CD4-positive, alpha-beta T cell treated with Interleukin-10 for 1 hour (primary cell): ENCODE measurements around the gene GPBAR1.

ENCODE experiments used
- DNase-seq: peaks from one replicate; pipeline ENCODE4 v3.0.0-alpha.2; 2020

GPBAR1 gene

GRCh38 chr2:218260742-218261422 lies at the start of gene GPBAR1:
Gene GPBAR1 (plus strand): TSS chr2:218261015. CDS start chr2:218262725, 1,710 bp downstream.
- DNase-seq = no peak

GRCh38 chr2:218214116-218214515 lies 46.7 kb upstream of the GPBAR1 start:
- DNase-seq = no peak

- no peak for DNase-seq
Measured at GRCh38 chr2:218216336-218216673, 44.5 kb upstream of the GPBAR1 start.

- peak; percentile 95 for DNase-seq
Measured at GRCh38 chr2:218216674-218217359, 44.0 kb upstream of the GPBAR1 start, which contains the start of gene ARPC2. Gene ARPC2 (plus strand): TSS chr2:218217189. CDS start chr2:218217471, 282 bp downstream.

GRCh38 chr2:218217360-218218267 lies 43.2 kb upstream of the GPBAR1 start:
- DNase-seq = peak; percentile 64

- peak; percentile 55 for DNase-seq
Measured at GRCh38 chr2:218218268-218219185, 42.3 kb upstream of the GPBAR1 start.

- peak; percentile 28 for DNase-seq
Measured at GRCh38 chr2:218219934-218220333, 40.9 kb upstream of the GPBAR1 start.

- DNase-seq = no peak
Measured at GRCh38 chr2:218221000-218221399, 39.8 kb upstream of the GPBAR1 start.

- peak; percentile 37 for DNase-seq
Measured at GRCh38 chr2:218223046-218223445, 37.8 kb upstream of the GPBAR1 start.

GRCh38 chr2:218224186-218224585 lies 36.6 kb upstream of the GPBAR1 start:
- no peak for DNase-seq

GRCh38 chr2:218226903-218227302 lies 33.9 kb upstream of the GPBAR1 start:
- DNase-seq = no peak

GRCh38 chr2:218228366-218229090 lies 32.3 kb upstream of the GPBAR1 start:
- DNase-seq = no peak

GRCh38 chr2:218229239-218229638 lies 31.6 kb upstream of the GPBAR1 start:
- peak; percentile 69 for DNase-seq

GRCh38 chr2:218229851-218230250 lies 31.0 kb upstream of the GPBAR1 start:
- DNase-seq = no peak

GRCh38 chr2:218230882-218231281 lies 29.9 kb upstream of the GPBAR1 start:
- peak; percentile 60 for DNase-seq

GRCh38 chr2:218233543-218233942 lies 27.3 kb upstream of the GPBAR1 start:
- no peak for DNase-seq

- no peak for DNase-seq
Measured at GRCh38 chr2:218234521-218234920, 26.3 kb upstream of the GPBAR1 start.

GRCh38 chr2:218235017-218235416 lies 25.8 kb upstream of the GPBAR1 start:
- no peak for DNase-seq

- no peak for DNase-seq
Measured at GRCh38 chr2:218236829-218237228, 24.0 kb upstream of the GPBAR1 start.

- DNase-seq = no peak
Measured at GRCh38 chr2:218238887-218239286, 21.9 kb upstream of the GPBAR1 start.

- DNase-seq = no peak
Measured at GRCh38 chr2:218244204-218244603, 16.6 kb upstream of the GPBAR1 start.

- no peak for DNase-seq
Measured at GRCh38 chr2:218244665-218245064, 16.1 kb upstream of the GPBAR1 start.
